ENCODE results near the gene APC2. TPM values are rescaled to one million over a fixed set of nuclear protein-coding genes. Genes with fewer than 3 reads are reported as not detected.

The APC2 gene
- total and polyA plus RNA-seq, 10 donors = 0.02 to 0.56 (median 0.14) TPM

DNA sequence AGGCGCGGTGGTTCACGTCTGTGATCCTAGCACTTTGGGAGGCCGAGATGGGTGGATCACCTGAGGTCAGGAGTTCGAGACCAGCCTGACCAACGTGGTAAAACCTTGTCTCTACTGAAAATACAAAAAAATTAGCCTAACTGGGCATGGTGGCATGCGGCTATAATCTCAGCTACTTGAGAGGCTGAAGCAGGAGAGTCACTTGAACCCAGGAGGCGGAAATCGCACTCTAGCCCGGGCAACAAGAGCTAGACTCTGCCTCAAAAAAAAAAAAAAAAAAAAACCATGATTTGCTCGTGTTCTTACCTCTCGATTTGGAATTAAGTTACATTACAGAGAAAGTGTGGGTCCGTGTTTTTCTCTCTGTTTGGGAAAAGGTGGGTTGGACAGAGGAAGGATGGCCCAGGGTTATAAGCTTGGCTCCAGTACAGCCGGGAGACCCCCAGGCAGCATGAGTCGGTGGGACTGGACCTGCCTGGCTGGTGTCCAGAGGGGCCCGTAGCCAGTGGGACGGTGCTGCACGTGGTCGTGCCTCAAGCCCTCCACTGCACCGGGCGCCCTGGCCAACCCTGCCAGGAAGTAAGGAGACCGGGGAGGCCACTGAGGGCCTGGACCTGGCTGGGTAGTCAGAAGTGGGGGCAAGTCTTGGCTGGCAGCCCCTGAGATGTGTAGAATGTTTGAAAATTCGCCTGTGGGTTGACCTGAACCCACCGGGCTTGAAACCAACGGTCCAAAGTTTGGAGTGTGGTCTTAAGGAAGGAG lies 8.1 kb upstream of the APC2 start:
- intact Hi-C loops (cut with DNase I; ENCODE audit: low total_unique reads) = no loop called here
- no peak overlapping the region for H3K27ac ChIP-seq
- H3K4me1 ChIP-seq = peaks cover 32 to 71% (median 59%) of the 10 kb centered on the region in 6 donors
- no peaks in the 10 kb centered on the region for H3K9me3 ChIP-seq
- H3K27me3 ChIP-seq (replicated peaks in 1 of 7) = peaks cover 6 to 23% (median 17%) of the 10 kb centered on the region in 7 donors
- DNase-seq = no peak
- H3K36me3 ChIP-seq = peaks cover 9 to 43% (median 32%) of the 10 kb centered on the region in 6 donors
- TF ChIP-seq, protein P1, sequence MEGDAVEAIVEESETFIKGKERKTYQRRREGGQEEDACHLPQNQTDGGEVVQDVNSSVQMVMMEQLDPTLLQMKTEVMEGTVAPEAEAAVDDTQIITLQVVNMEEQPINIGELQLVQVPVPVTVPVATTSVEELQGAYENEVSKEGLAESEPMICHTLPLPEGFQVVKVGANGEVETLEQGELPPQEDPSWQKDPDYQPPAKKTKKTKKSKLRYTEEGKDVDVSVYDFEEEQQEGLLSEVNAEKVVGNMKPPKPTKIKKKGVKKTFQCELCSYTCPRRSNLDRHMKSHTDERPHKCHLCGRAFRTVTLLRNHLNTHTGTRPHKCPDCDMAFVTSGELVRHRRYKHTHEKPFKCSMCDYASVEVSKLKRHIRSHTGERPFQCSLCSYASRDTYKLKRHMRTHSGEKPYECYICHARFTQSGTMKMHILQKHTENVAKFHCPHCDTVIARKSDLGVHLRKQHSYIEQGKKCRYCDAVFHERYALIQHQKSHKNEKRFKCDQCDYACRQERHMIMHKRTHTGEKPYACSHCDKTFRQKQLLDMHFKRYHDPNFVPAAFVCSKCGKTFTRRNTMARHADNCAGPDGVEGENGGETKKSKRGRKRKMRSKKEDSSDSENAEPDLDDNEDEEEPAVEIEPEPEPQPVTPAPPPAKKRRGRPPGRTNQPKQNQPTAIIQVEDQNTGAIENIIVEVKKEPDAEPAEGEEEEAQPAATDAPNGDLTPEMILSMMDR (IDR thresholded peaks at IDR 0.05 in 8 of 11, conservative IDR thresholded peaks at IDR 0.05 in 3 of 11) = no peak
- TF ChIP-seq POLR2AphosphoS5 (IDR thresholded peaks at IDR 0.05) = peak in 2 of 3 donors; percentile 12 to 56
- H3K4me3 ChIP-seq = no peak overlapping the region
- 87 to 95% (median 92%) methylated on average over 25 of the region's 25 CpGs for WGBS, 5 donors

DNA sequence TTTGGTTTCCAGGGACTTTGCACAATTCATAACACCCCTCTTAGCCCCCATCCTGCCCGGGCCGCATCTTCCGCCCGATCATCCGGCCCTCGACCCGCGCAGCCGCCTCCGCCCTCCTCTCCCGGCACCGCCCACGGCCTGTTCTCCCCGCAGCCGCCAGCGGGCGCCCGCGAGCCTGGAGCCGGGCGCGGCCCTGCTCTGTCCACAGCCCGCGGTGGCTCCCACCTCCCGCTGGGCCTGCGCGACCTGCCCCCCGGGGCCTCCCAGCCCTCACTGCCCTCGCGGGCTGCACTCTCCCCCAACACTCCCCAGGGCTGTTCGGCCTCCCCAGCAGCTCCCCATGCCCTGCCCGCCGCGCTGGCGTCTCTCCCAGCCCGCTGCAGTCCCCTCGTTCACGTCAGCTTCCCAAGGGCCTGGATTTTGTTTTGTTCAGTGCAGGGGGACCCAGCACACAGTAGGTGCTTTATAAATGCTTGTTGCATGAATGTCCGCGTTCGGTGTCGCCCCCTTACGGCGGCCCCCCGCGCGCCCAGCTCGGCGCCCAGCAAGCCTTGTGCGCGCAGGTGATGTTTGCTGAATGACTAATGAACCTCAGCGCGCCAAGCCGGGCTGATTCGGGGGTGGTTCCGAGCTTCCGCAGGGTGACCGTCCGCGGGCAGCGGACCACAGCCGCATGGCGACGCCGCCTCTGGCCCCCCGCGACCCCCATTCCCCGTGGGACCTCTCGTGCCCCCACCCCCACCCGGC lies 4.6 kb upstream of the APC2 start:
- H3K9me3 ChIP-seq = no peaks in the 10 kb centered on the region
- peak overlapping the region in 4 of 8 donors; percentile 46 to 78 (median 66) for H3K27ac ChIP-seq
- peaks cover 19 to 66% (median 52%) of the 10 kb centered on the region in 6 donors for H3K4me1 ChIP-seq
- peaks cover 7 to 32% (median 23%) of the 10 kb centered on the region in 6 donors for H3K36me3 ChIP-seq
- peak overlapping the region; percentile 22 to 72 (median 44) for H3K4me3 ChIP-seq
- 1 to 4% (median 3%) methylated on average over 44 to 70 of the region's 70 CpGs for WGBS, 5 donors
- H3K27me3 ChIP-seq (replicated peaks in 1 of 7) = peaks cover 9 to 58% (median 49%) of the 10 kb centered on the region in 7 donors
- intact Hi-C loops (cut with DNase I; ENCODE audit: low total_unique reads) = no loop called here
- DNase-seq = peak; percentile 97
- peak; percentile 46 to 79 (median 66) for TF ChIP-seq POLR2AphosphoS5 (IDR thresholded peaks at IDR 0.05)
- TF ChIP-seq, protein P1 (IDR thresholded peaks at IDR 0.05 in 8 of 11, conservative IDR thresholded peaks at IDR 0.05 in 3 of 11) = peak; percentile 61 to 99 (median 96)
- no peak for TF ChIP-seq POLR2A (IDR thresholded peaks at IDR 0.05)

DNA sequence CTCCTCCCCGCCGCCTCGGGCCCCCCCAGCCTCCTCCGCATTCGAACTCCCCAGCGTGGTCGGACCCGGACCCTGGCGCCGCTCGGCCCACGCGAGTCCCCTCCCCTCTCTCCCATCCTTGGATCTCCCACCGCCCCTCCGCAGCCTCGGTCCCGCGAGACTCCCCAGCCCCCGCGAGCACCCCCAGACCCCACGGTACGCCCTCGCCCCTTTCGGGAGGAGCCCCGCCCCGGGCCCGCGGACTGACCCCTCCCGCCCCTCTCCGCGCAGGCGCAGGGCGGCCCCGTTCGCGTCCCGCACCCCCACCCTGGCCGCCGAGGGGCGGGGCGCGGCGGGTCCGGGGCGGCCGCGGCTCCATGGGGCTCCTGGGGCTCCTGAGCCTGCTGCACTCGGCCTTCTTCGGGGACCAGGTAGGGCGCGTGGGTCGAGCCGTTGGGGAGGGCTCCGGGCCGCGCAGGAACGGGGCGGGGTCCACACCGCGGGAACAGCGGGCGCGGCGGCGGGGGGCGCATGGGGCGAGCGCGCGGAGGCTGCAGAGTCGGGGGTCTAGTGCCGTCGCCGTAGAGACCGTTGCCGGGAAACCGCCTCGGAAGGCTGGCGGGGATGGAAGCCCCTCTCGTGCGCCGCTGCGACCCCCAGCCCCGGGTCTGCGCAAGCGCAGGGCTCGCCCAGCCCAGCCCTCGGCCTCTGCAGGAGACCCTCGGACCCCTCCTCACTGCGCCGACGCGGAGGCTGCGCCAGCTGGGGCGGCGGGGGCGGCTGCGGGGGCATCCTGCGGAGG lies 3.8 kb upstream of the APC2 start:
- TF ChIP-seq, protein P1 (IDR thresholded peaks at IDR 0.05 in 8 of 11, conservative IDR thresholded peaks at IDR 0.05 in 3 of 11) = no peak
- TF ChIP-seq POLR2AphosphoS5 (IDR thresholded peaks at IDR 0.05) (no peak), POLR2A (IDR thresholded peaks at IDR 0.05) (no peak)
- H3K4me1 ChIP-seq = peaks cover 19 to 60% (median 48%) of the 10 kb centered on the region in 6 donors
- DNase-seq = no peak
- H3K36me3 ChIP-seq = peaks cover 0 to 24% (median 15%) of the 10 kb centered on the region in 6 donors
- WGBS, 5 donors = 1 to 3% (median 2%) methylated on average over 18 to 99 of the region's 99 CpGs
- no peaks in the 10 kb centered on the region for H3K9me3 ChIP-seq
- intact Hi-C loops (cut with DNase I; ENCODE audit: low total_unique reads) = no loop called here
- peaks cover 9 to 66% (median 56%) of the 10 kb centered on the region in 7 donors for H3K27me3 ChIP-seq (replicated peaks in 1 of 7)
- H3K4me3 ChIP-seq = peak overlapping the region in 6 of 8 donors; percentile 22 to 72 (median 48)
- H3K27ac ChIP-seq = no peak overlapping the region
